Right lobe of liver (tissue), 4 donors: ENCODE measurements around the gene COPZ1.

ENCODE experiments used
- POLR2A ChIP-seq: fragments of 450-650 bp; IDR thresholded peaks from one replicate; pipeline ENCODE4 v1.6.1; 2017; ENCODE audit warnings: antibody characterized with exemption, mild to moderate bottlenecking
- TF ChIP-seq, protein P1 (sequence below), 4 donors: fragments of 200-600 bp in 3 of 4; fragments of 450-650 bp in 1 of 4; IDR thresholded peaks; one replicate each; pipeline versions ENCODE4 v1.5.1 to v1.8.0; 2016 to 2022; ENCODE audit warnings: antibody characterized with exemption in 4 of 4, mild to moderate bottlenecking in 2 of 4
- donor health status: DM: no; HTN: no; CAD: no.
- donor health status: DM: no; HTN: no; CAD: no.
- donor health status: DM: no; HTN: yes; CAD: no.

DNA sequence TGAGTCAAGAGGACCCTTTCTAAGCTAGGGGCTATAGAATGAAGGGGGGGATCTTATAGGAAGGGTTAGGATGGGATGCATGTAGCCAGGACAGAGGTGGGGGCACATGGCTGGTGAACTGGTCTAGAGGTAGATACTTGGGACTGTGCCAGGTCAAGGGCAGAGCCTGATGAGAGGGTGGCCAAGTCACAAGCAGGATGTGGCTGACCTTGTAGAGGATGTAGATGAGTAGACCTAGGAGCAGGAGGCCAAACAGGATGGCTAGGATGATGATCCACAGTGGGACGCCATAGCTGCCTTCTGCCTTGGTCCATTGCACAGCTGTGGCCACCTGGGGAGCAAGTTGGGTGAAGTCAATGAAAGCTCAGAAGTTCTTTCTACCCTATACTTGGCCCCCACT, 72.2 kb downstream of the COPZ1 start:
- TF ChIP-seq, protein P1, sequence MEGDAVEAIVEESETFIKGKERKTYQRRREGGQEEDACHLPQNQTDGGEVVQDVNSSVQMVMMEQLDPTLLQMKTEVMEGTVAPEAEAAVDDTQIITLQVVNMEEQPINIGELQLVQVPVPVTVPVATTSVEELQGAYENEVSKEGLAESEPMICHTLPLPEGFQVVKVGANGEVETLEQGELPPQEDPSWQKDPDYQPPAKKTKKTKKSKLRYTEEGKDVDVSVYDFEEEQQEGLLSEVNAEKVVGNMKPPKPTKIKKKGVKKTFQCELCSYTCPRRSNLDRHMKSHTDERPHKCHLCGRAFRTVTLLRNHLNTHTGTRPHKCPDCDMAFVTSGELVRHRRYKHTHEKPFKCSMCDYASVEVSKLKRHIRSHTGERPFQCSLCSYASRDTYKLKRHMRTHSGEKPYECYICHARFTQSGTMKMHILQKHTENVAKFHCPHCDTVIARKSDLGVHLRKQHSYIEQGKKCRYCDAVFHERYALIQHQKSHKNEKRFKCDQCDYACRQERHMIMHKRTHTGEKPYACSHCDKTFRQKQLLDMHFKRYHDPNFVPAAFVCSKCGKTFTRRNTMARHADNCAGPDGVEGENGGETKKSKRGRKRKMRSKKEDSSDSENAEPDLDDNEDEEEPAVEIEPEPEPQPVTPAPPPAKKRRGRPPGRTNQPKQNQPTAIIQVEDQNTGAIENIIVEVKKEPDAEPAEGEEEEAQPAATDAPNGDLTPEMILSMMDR (IDR thresholded peaks at IDR 0.05): no peak
- no peak for TF ChIP-seq POLR2A
